GM20000 (cell line): Measurements from ENCODE around the gene PRKG1.

Experiments used
- DNase-seq: peaks from one replicate; pipeline ENCODE4 v3.0.0; 2012; ENCODE audit warnings: low spot score
- CTCF ChIP-seq: IDR thresholded peaks from 2 replicates; pipeline ENCODE4 v1.5.1; 2012; ENCODE audit warnings: mild to moderate bottlenecking, control low read depth; ENCODE audit errors: extremely low read depth, missing control alignments

The PRKG1 gene

GRCh38 chr10:51224671-51225161, 150.4 kb downstream of the PRKG1 start:
- no peak for TF ChIP-seq CTCF
- no peak for DNase-seq

- DNase-seq, result no peak
- no peak for TF ChIP-seq CTCF
Observed at GRCh38 chr10:51227897-51228713, 153.8 kb downstream of the PRKG1 start.

- DNase-seq, result no peak
- no peak for TF ChIP-seq CTCF
Observed at GRCh38 chr10:51228714-51229100, 154.4 kb downstream of the PRKG1 start.

- TF ChIP-seq CTCF, result no peak
- no peak for DNase-seq
Observed at GRCh38 chr10:51230887-51231585, 156.7 kb downstream of the PRKG1 start.

GRCh38 chr10:51231754-51232153, 157.5 kb downstream of the PRKG1 start:
- TF ChIP-seq CTCF, result no peak
- DNase-seq, result no peak

GRCh38 chr10:51233337-51234100, 159.2 kb downstream of the PRKG1 start:
- no peak for TF ChIP-seq CTCF
- DNase-seq, result no peak
